IMR-90 (cell line): Measurements from ENCODE around the gene GOT1. TPM values are rescaled to one million over a fixed set of nuclear protein-coding genes. Genes with fewer than 3 reads are reported as not detected.

Source experiments
- ATAC-seq: fragments of 200-7000 bp; cut with Tn5 transposase; 2 replicates; pipeline ENCODE4 v1.9.1; 2020; ENCODE audit warnings: low read depth, mild to moderate bottlenecking, moderate library complexity
- BruUV-seq: library from RNA; stranded (reverse); fragments of 400-500 nt; replicated peaks from 2 replicates; lab custom pipeline; 2021; lab: Mats Ljungman, UMichigan
- CTCF ChIA-PET: fragments of 300-600 bp; formaldehyde crosslinking; extraction: SDS; loops from one replicate; lab custom pipeline; 2021; ENCODE audit warnings: antibody characterized with exemption; lab: Yijun Ruan, JAX
- POLR2A ChIA-PET: fragments of 300-600 bp; sonication (Branson Sonifier 250); formaldehyde crosslinking; loops from one replicate; lab custom pipeline; 2022; ENCODE audit warnings: antibody characterized with exemption; ENCODE audit not compliant: unreplicated experiment; lab: Charles Lee
- DNase-seq: peaks from one replicate; pipeline ENCODE4 v3.0.0; 2013
- H2AFZ ChIP-seq: replicated peaks from 2 replicates; pipeline ENCODE3; 2013; ENCODE audit warnings: low read length, mild to moderate bottlenecking; ENCODE audit not compliant: poor library complexity
- H2AK5ac ChIP-seq: 2 replicates; pipeline ENCODE4 v1.6.1; 2013; ENCODE audit warnings: low read depth, low read length, inconsistent platforms
- H2AK9ac ChIP-seq: replicated peaks from 2 replicates; pipeline ENCODE3; 2013; ENCODE audit warnings: mild to moderate bottlenecking, low read depth, low read length, moderate library complexity; ENCODE audit not compliant: poor library complexity
- H2BK120ac ChIP-seq: 2 replicates; pipeline ENCODE4 v1.6.1; 2013; ENCODE audit warnings: low read depth, low read length, inconsistent platforms
- H2BK15ac ChIP-seq: 3 replicates; pipeline ENCODE4 v1.6.1; 2013; ENCODE audit warnings: low read depth, low read length, inconsistent platforms
- H2BK20ac ChIP-seq: 2 replicates; pipeline ENCODE4 v1.6.1; 2013; ENCODE audit warnings: low read depth, mild to moderate bottlenecking, inconsistent platforms, low read length, moderate library complexity
- H2BK5ac ChIP-seq: 2 replicates; pipeline ENCODE4 v1.6.1; 2013; ENCODE audit warnings: mild to moderate bottlenecking, low read depth, low read length, inconsistent platforms; ENCODE audit not compliant: poor library complexity, severe bottlenecking
- H3K14ac ChIP-seq: replicated peaks from 2 replicates; pipeline ENCODE4 v1.6.1; 2013; ENCODE audit warnings: low read depth, low read length, inconsistent platforms
- H3K18ac ChIP-seq: 2 replicates; pipeline ENCODE4 v1.6.1; 2013; ENCODE audit warnings: low read depth, low read length, control low read depth
- H3K23ac ChIP-seq: 2 replicates; pipeline ENCODE4 v1.6.1; 2013; ENCODE audit warnings: low read depth, low read length, inconsistent platforms
- H3K27ac ChIP-seq: 2 replicates; pipeline ENCODE4 v1.5.1; 2013; ENCODE audit warnings: mild to moderate bottlenecking, control low read depth, low read length; ENCODE audit not compliant: insufficient read depth
- H3K27me3 ChIP-seq: 2 replicates; pipeline ENCODE4 v1.6.1; 2013; ENCODE audit warnings: low read length; ENCODE audit not compliant: control insufficient read depth, insufficient read depth
- H3K36me3 ChIP-seq: 2 replicates; pipeline ENCODE4 v1.6.1; 2013; ENCODE audit warnings: low read length, mixed read lengths; ENCODE audit not compliant: control insufficient read depth, insufficient read depth
- H3K4ac ChIP-seq: 2 replicates; pipeline ENCODE4 v1.6.1; 2013; ENCODE audit warnings: low read depth, low read length, inconsistent platforms
- H3K4me1 ChIP-seq: 2 replicates; pipeline ENCODE4 v1.6.1; 2013; ENCODE audit warnings: low read length, mixed read lengths; ENCODE audit not compliant: control insufficient read depth, insufficient read depth
- H3K4me2 ChIP-seq: 2 replicates; pipeline ENCODE4 v1.6.1; 2013; ENCODE audit warnings: low read depth, mild to moderate bottlenecking, control low read depth, low read length, moderate library complexity
- H3K4me3 ChIP-seq: 2 replicates; pipeline ENCODE4 v1.5.1; 2013; ENCODE audit warnings: low read depth, mild to moderate bottlenecking, control low read depth, low read length, moderate library complexity; ENCODE audit not compliant: insufficient read depth
- H3K56ac ChIP-seq: 2 replicates; pipeline ENCODE4 v1.6.1; 2013; ENCODE audit warnings: low read length, inconsistent platforms; ENCODE audit not compliant: insufficient read depth; ENCODE audit errors: extremely low read depth
- H3K79me1 ChIP-seq, 2 experiments: 2 replicates each; pipeline ENCODE4 v1.6.1; 2013; ENCODE audit warnings: low read length in 2 of 2, inconsistent platforms in 1 of 2, low read depth in 1 of 2
- H3K9ac ChIP-seq: 2 replicates; pipeline ENCODE4 v1.6.1; 2013; ENCODE audit warnings: low read depth, low read length, control low read depth
- H3K9me1 ChIP-seq: 2 replicates; pipeline ENCODE4 v1.6.1; 2013; ENCODE audit warnings: low read length, inconsistent platforms; ENCODE audit not compliant: insufficient read depth
- H3K9me3 ChIP-seq: 2 replicates; pipeline ENCODE4 v1.6.1; 2013; ENCODE audit warnings: low read length; ENCODE audit not compliant: control insufficient read depth, insufficient read depth
- H4K20me1 ChIP-seq: 2 replicates; pipeline ENCODE4 v1.6.1; 2013; ENCODE audit warnings: low read length, inconsistent platforms; ENCODE audit not compliant: insufficient read depth
- H4K5ac ChIP-seq: 2 replicates; pipeline ENCODE4 v1.6.1; 2013; ENCODE audit warnings: mild to moderate bottlenecking, low read depth, low read length, control low read depth
- H4K8ac ChIP-seq, 2 experiments: 2 replicates each; pipeline ENCODE4 v1.6.1; 2013; ENCODE audit warnings: low read depth in 2 of 2, low read length in 2 of 2, control low read depth in 1 of 2, inconsistent platforms in 1 of 2
- H4K91ac ChIP-seq: 2 replicates; pipeline ENCODE4 v1.6.1; 2013; ENCODE audit warnings: low read depth, low read length, inconsistent platforms; ENCODE audit not compliant: insufficient read depth
- BHLHE40 ChIP-seq: fragments of 150-350 bp; IDR thresholded peaks from 2 replicates; pipeline ENCODE4 v1.6.1; 2016; ENCODE audit warnings: mild to moderate bottlenecking, low read depth, low read length
- CEBPB ChIP-seq: IDR thresholded peaks from 2 replicates; pipeline ENCODE4 v1.6.1; 2012; ENCODE audit warnings: low read depth, low read length, improper control_type of control experiment
- CHD1 ChIP-seq: IDR thresholded peaks from 2 replicates; pipeline ENCODE4 v1.6.1; 2012; ENCODE audit warnings: low read depth, low read length, improper control_type of control experiment
- CTCF ChIP-seq: conservative IDR thresholded peaks from 2 replicates; pipeline ENCODE4 v1.5.1; 2012; ENCODE audit warnings: mild to moderate bottlenecking, low read depth, low read length, improper control_type of control experiment
- FOS ChIP-seq: fragments of 150-350 bp; IDR thresholded peaks from 2 replicates; pipeline ENCODE4 v1.6.1; 2016; ENCODE audit warnings: low read depth, low read length
- MAFK ChIP-seq: IDR thresholded peaks from 2 replicates; pipeline ENCODE4 v1.6.1; 2012; ENCODE audit warnings: low read depth, low read length, improper control_type of control experiment
- MAZ ChIP-seq: IDR thresholded peaks from 2 replicates; pipeline ENCODE4 v1.6.1; 2012; ENCODE audit warnings: low read depth, mild to moderate bottlenecking, low read length, improper control_type of control experiment, moderate library complexity, borderline replicate concordance
- MXI1 ChIP-seq: IDR thresholded peaks from 2 replicates; pipeline ENCODE4 v1.6.1; 2012; ENCODE audit warnings: low read depth, mild to moderate bottlenecking, low read length, moderate library complexity, borderline replicate concordance
- NFE2L2 ChIP-seq: fragments of 150-350 bp; IDR thresholded peaks from 2 replicates; pipeline ENCODE4 v1.6.1; 2016; ENCODE audit warnings: low read depth, mild to moderate bottlenecking, low read length
- POLR2A ChIP-seq: IDR thresholded peaks from 2 replicates; pipeline ENCODE4 v1.6.1; 2012; ENCODE audit warnings: mild to moderate bottlenecking, low read depth, low read length
- RAD21 ChIP-seq: IDR thresholded peaks from 2 replicates; pipeline ENCODE4 v1.6.1; 2012; ENCODE audit warnings: low read length, improper control_type of control experiment
- RCOR1 ChIP-seq: IDR thresholded peaks from 2 replicates; pipeline ENCODE4 v1.6.1; 2012; ENCODE audit warnings: mild to moderate bottlenecking, low read length, improper control_type of control experiment; ENCODE audit not compliant: insufficient replicate concordance
- RFX5 ChIP-seq: IDR thresholded peaks from 2 replicates; pipeline ENCODE4 v1.8.0; 2012; ENCODE audit warnings: low read depth, mild to moderate bottlenecking, low read length, moderate library complexity
- SMC3 ChIP-seq: fragments of 150-350 bp; IDR thresholded peaks from 2 replicates; pipeline ENCODE4 v1.6.1; 2016; ENCODE audit warnings: low read depth, mild to moderate bottlenecking, antibody characterized with exemption, low read length, moderate library complexity
- WGBS, 2 experiments: methylation state at CpG; one replicate each; pipeline versions ENCODE4 v1.1.5 to v1.1.7; 2013; ENCODE audit warnings: missing lambda C conversion rate in 2 of 2; ENCODE audit not compliant: insufficient read length in 1 of 2; ENCODE audit errors: extremely low coverage in 2 of 2; 5-methylcytosine and 5-hydroxymethylcytosine counted together
- dilution Hi-C: fragments of 300-500 bp; cut with HindIII; formaldehyde crosslinking; loops from one replicate; pipeline ENCODE4 v1.14.3; 2018; ENCODE audit warnings: low sequenced_read_pairs; ENCODE audit not compliant: unreplicated experiment
- in situ Hi-C: fragments of 300-500 bp; cut with MboI; formaldehyde crosslinking; loops from 3 replicates; pipeline ENCODE4 v1.14.3; 2019; ENCODE audit warnings: low sequenced_read_pairs, inconsistent platforms, mixed read lengths
- intact Hi-C: fragments of 100-400 bp; cut with micrococcal nuclease; formaldehyde crosslinking; loops from 2 replicates; pipeline ENCODE4 v1.10.0; 2022
- polyA plus RNA-seq, 3 experiments: library from polyadenylated mRNA; depleted of rRNA; stranded (reverse); fragments of >200 nt; gene quantifications; 2 replicates each; pipeline ENCODE4 v1.2.3, GENCODE V29; 2012; ENCODE audit warnings: low replicate concordance in 1 of 3
- total RNA-seq: library from RNA; depleted of rRNA; stranded (reverse); fragments of >200 nt; gene quantifications from 2 replicates; pipeline ENCODE4 v1.2.3, GENCODE V29; 2012
- TF ChIP-seq, protein P1 (sequence below): fragments of 150-350 bp; IDR thresholded peaks from 2 replicates; pipeline ENCODE4 v1.6.1; 2017; ENCODE audit warnings: mild to moderate bottlenecking, antibody characterized with exemption, low read length, low read depth
- TF ChIP-seq, protein P2 (sequence below): fragments of 150-350 bp; IDR thresholded peaks from 2 replicates; pipeline ENCODE4 v1.6.1; 2016; ENCODE audit warnings: low read depth, mild to moderate bottlenecking, low read length, moderate library complexity, borderline replicate concordance

GOT1 gene
- total and polyA plus RNA-seq, 2 of the 4 experiments (the other 2 are of a cell fraction): 29.4 to 46.1 TPM

- TF ChIP-seq RFX5 (no peak), POLR2A (no peak), CTCF (no peak), FOS (no peak), CEBPB (no peak), RAD21 (no peak), CHD1 (no peak), MXI1 (no peak), NFE2L2 (no peak), MAFK (no peak), MAZ (no peak), RCOR1 (no peak), SMC3 (no peak), BHLHE40 (no peak)
- TF ChIP-seq, protein P1, sequence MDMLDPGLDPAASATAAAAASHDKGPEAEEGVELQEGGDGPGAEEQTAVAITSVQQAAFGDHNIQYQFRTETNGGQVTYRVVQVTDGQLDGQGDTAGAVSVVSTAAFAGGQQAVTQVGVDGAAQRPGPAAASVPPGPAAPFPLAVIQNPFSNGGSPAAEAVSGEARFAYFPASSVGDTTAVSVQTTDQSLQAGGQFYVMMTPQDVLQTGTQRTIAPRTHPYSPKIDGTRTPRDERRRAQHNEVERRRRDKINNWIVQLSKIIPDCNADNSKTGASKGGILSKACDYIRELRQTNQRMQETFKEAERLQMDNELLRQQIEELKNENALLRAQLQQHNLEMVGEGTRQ: no peak
- TF ChIP-seq, protein P2, sequence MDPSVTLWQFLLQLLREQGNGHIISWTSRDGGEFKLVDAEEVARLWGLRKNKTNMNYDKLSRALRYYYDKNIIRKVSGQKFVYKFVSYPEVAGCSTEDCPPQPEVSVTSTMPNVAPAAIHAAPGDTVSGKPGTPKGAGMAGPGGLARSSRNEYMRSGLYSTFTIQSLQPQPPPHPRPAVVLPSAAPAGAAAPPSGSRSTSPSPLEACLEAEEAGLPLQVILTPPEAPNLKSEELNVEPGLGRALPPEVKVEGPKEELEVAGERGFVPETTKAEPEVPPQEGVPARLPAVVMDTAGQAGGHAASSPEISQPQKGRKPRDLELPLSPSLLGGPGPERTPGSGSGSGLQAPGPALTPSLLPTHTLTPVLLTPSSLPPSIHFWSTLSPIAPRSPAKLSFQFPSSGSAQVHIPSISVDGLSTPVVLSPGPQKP: no peak
- peak overlapping the region; percentile 27 for H4K91ac ChIP-seq
- H4K20me1 ChIP-seq: no peaks in the 10 kb centered on the region; the same call in 1 of the 2 replicates
- POLR2A ChIA-PET: no interaction called here
- peak overlapping the region; percentile 57 for H3K4ac ChIP-seq
- no peak overlapping the region; the same call in 2 of the 3 replicates for H2BK15ac ChIP-seq
- H3K18ac ChIP-seq: no peak overlapping the region
- no peak for DNase-seq
- H4K8ac ChIP-seq: no peak overlapping the region
- no peak overlapping the region for H3K4me3 ChIP-seq
- no peak overlapping the region for H2AK9ac ChIP-seq
- dilution Hi-C loops: no loop called here
- no TSS peak for BruUV-seq
- no peak overlapping the region for H2AFZ ChIP-seq
- H3K36me3 ChIP-seq: peaks cover 3% of the 10 kb centered on the region
- 0 out of 2 replicates have a peak overlapping the region, but pooled peaks have one; percentile 35 for H3K14ac ChIP-seq
- H3K9me1 ChIP-seq: peaks cover 21% of the 10 kb centered on the region
- H3K27ac ChIP-seq: no peak overlapping the region
- no peak overlapping the region for H3K9ac ChIP-seq
- 100% methylated on average over 1 of the region's 5 CpGs; no CpG with 5 or more reads in 1 of the 2 experiments for WGBS, 2 experiments
- H2BK5ac ChIP-seq: no peak overlapping the region
- H2BK120ac ChIP-seq: peak overlapping the region; percentile 24
- no peaks in the 10 kb centered on the region; the same call in 1 of the 2 replicates for H3K27me3 ChIP-seq
- in situ Hi-C loops: loop anchor here (5.0 kb wide), 1 partner anchor 219 kb away; no protein-coding TSS in a partner anchor
- no peak for ATAC-seq
- H2BK20ac ChIP-seq: peak overlapping the region; percentile 28; the same call in 1 of the 2 replicates
- no peaks in the 10 kb centered on the region for H3K9me3 ChIP-seq
- no peaks in the 10 kb centered on the region for H3K79me1 ChIP-seq
- intact Hi-C loops: loop anchor here (5.0 kb wide), 2 partner anchors 154 to 926 kb away; no protein-coding TSS in a partner anchor
- peak overlapping the region; percentile 68 for H2AK5ac ChIP-seq
- H3K56ac ChIP-seq: no peak overlapping the region
- H3K23ac ChIP-seq: no peak overlapping the region
- CTCF ChIA-PET: interaction anchor here (0.9 to 1.2 kb wide), 2 partner anchors 11 to 218 kb away, joined by 3 read pairs; no protein-coding TSS in a partner anchor
- peaks cover 12% of the 10 kb centered on the region for H3K4me1 ChIP-seq
- no peak overlapping the region for H3K4me2 ChIP-seq
- no peak overlapping the region for H4K5ac ChIP-seq
Measured at GRCh38 chr10:99393683-99394082, 36.7 kb downstream of the GOT1 start.
